Sigmoid colon (tissue), 3 donors: Measurements from ENCODE around the gene ENC1.

Source experiments
- POLR2A ChIP-seq, 2 donors: fragments of 450-650 bp; IDR thresholded peaks; one replicate each; pipeline ENCODE4 v1.6.1; 2016; ENCODE audit warnings: antibody characterized with exemption in 2 of 2, mild to moderate bottlenecking in 2 of 2, moderate library complexity in 2 of 2
- TF ChIP-seq, protein P1 (sequence below), 4 experiments: fragments of 450-650 bp in 3 of 4; fragments of 200-600 bp in 1 of 4; IDR thresholded peaks; one replicate each; pipeline ENCODE4 v1.5.1; 2016 to 2019; ENCODE audit warnings: antibody characterized with exemption in 4 of 4, mild to moderate bottlenecking in 3 of 4, moderate library complexity in 2 of 4

DNA sequence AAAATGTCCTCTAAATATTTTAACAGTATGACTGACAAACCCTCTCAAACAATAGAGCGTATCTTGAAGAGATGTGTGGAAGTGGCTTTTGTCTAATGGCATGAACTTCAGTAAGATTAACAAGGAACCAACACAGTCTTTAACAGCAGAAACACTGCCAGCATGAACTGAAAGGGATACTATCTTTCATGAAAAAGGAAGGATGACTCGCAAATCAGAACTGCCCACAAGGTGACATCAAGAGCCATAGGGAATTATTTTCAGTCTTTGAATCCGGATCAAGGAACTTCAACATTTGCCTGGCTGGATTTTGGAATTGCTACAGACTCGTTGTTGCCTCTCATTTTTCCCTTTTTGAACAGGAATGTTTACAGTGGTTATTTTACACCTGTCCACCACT is 39.4 kb upstream of the ENC1 start:
- TF ChIP-seq POLR2A (IDR thresholded peaks at IDR 0.05), result no peak
- TF ChIP-seq, protein P1, sequence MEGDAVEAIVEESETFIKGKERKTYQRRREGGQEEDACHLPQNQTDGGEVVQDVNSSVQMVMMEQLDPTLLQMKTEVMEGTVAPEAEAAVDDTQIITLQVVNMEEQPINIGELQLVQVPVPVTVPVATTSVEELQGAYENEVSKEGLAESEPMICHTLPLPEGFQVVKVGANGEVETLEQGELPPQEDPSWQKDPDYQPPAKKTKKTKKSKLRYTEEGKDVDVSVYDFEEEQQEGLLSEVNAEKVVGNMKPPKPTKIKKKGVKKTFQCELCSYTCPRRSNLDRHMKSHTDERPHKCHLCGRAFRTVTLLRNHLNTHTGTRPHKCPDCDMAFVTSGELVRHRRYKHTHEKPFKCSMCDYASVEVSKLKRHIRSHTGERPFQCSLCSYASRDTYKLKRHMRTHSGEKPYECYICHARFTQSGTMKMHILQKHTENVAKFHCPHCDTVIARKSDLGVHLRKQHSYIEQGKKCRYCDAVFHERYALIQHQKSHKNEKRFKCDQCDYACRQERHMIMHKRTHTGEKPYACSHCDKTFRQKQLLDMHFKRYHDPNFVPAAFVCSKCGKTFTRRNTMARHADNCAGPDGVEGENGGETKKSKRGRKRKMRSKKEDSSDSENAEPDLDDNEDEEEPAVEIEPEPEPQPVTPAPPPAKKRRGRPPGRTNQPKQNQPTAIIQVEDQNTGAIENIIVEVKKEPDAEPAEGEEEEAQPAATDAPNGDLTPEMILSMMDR (IDR thresholded peaks at IDR 0.05), result no peak
